HG02623 (cell line): ENCODE data around the gene PUDP.
"Not testable (repeated sequence)": the region's sequence is repeated elsewhere in the genome, so short reads cannot be mapped to it uniquely, and the experiment has no call there.

ENCODE experiments used
- ATAC-seq: cut with Tn5 transposase; IDR thresholded peaks from one replicate; pipeline ENCODE4 v1.9.1; 2021; ENCODE audit warnings: moderate library complexity; ENCODE audit not compliant: unreplicated experiment

PUDP gene

GRCh38 chrX:7110821-7111276 is 37.1 kb downstream of the PUDP start:
- peak; percentile 32 for ATAC-seq

- peak; percentile 67 for ATAC-seq
These were observed 37.8 kb downstream of the PUDP start for GRCh38 chrX:7109838-7110793.

GRCh38 chrX:7109049-7109531 is 38.9 kb downstream of the PUDP start:
- no peak for ATAC-seq

- ATAC-seq = no peak
These were observed 39.9 kb downstream of the PUDP start for GRCh38 chrX:7108030-7108429.

- ATAC-seq = no peak
These were observed 41.3 kb downstream of the PUDP start for GRCh38 chrX:7106649-7107048.

- no peak for ATAC-seq
These were observed 45.8 kb downstream of the PUDP start for GRCh38 chrX:7102119-7102518.

GRCh38 chrX:7100022-7100421 is 47.9 kb downstream of the PUDP start:
- ATAC-seq = no peak

- not testable (repeated sequence) for ATAC-seq
These were observed 52.3 kb downstream of the PUDP start for GRCh38 chrX:7095657-7096056.

- no peak for ATAC-seq
These were observed 54.6 kb downstream of the PUDP start for GRCh38 chrX:7093305-7093704.

- no peak for ATAC-seq
These were observed 55.4 kb downstream of the PUDP start for GRCh38 chrX:7092543-7092942.

GRCh38 chrX:7091923-7092322 is 56.0 kb downstream of the PUDP start:
- ATAC-seq = no peak

- ATAC-seq = no peak
These were observed 57.3 kb downstream of the PUDP start for GRCh38 chrX:7090641-7091040.

GRCh38 chrX:7088968-7089615 is 58.9 kb downstream of the PUDP start:
- peak; percentile 45 for ATAC-seq

GRCh38 chrX:7086384-7086783 is 61.6 kb downstream of the PUDP start:
- no peak for ATAC-seq

GRCh38 chrX:7085879-7086278 is 62.1 kb downstream of the PUDP start:
- ATAC-seq = no peak

GRCh38 chrX:7084841-7085240 is 63.1 kb downstream of the PUDP start:
- no peak for ATAC-seq

- peak; percentile 92 for ATAC-seq
These were observed 64.2 kb downstream of the PUDP start for GRCh38 chrX:7083468-7084396.

- ATAC-seq = no peak
These were observed 64.9 kb downstream of the PUDP start for GRCh38 chrX:7083021-7083420.

- no peak for ATAC-seq
These were observed 65.4 kb downstream of the PUDP start for GRCh38 chrX:7082556-7082955.

GRCh38 chrX:7077241-7078230 is 70.4 kb downstream of the PUDP start:
- ATAC-seq = no peak
